ENCODE results near the gene KLLN. TPM values are rescaled to one million over a fixed set of nuclear protein-coding genes. Genes with fewer than 3 reads are reported as not detected.

KLLN gene
- total RNA-seq, 1 donor from 2014 or later, result 0.82 TPM

Small RNA genes lying within 50 kb of the gene (small RNA-seq; reads per million reads assigned to genes)
- not detected for gene RN7SL78P

Other genes with a start within 250 kb of the KLLN start
- 2.0 TPM for gene PAPSS2, start 203.7 kb downstream of the KLLN start, total RNA-seq
- gene ATAD1, start 45.3 kb downstream of the KLLN start, total RNA-seq, result 85.6 TPM
- 212 TPM for gene PTEN, start 92 bp upstream of the KLLN start, total RNA-seq

Data from frontal cortex (tissue), 1 donor.